NCI-H446 (cell line): ENCODE results near the gene ZNF644.
"Not testable (repeated sequence)": the region's sequence is repeated elsewhere in the genome, so short reads cannot be mapped to it uniquely, and the experiment has no call there.

Source experiments
- DNase-seq, 2 experiments: peaks; one replicate each; lab custom pipeline; 2025; lab: John Stamatoyannopoulos, UW

ZNF644 gene

DNA sequence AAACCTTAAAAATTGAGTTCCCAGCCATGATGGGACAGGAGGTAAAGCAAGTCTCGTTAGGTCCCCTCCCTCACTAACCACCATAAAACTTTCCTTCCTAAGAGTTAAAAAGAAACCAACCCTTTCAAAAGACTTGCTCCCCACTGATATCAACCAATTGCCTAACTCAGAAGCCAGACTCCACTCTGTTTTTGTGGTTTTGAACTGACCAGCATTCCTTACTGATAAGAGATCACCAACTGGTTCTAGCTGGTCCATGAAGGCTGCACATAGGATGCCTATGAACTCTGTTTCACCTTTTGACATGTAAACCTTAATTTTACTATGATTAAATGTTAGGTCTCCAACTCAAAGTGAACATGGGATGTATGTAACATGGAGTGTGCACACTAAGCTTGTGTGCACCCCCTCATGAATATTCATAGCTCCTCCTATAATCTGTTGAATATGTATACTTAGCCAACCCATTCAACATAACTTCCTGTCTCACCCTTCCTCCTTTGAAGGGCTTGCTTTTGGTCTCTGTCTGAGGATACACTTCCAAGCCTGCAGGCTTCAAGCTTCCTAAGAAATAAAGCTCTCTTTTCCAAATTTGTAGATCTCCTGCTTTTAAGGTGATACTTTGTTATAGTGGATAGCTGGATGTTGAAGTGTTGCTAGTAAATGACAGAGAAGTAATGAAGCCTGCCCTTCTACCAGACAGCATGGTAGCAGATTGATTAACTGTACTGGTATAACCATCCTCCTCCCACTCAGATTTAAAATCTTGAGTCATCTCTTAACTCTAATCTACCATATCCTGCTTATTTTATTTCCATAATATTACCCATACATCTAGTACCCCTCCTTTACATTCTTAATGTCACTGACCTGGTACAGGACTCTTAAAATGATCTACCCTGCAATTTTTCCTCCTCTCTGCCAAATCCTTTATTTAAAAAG is 95.6 kb downstream of the ZNF644 start:
- DNase-seq: no peak

DNA sequence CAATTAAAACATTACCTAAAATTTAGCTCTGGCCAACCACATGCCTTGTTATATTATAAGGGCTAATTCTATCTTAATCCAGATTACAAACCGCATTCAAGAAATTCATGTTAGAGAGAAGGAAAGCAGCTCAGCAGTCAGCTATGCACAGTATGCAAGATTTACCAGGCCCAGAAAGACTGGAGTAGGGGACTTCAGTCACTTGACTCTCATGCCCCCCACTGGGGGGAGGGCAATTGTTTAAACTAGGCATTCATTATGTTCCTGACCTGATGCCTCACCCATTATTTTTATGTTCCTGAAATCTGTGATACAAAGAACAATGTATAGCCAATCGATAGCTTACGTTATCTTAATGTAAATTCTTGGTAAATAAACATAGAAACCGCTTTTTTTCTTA is 96.9 kb downstream of the ZNF644 start:
- DNase-seq: no peak

DNA sequence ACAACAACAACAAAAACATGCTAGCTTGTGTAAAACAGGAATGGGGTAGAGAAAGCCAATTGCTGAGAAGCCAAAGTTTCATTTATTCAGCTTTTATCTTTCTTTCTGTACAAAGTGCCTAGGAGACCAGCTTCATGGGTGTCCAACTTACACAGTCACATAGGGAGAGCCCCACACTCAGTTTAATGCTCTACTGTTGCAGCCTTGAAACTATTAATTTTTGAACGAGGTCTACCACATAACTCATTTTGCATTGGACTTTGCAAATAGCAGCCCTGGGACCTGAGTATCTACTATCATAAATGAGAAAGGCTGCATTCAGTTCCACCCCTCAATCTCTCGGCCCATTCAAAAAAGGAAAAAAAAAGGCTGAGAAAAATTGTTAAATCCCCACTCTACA is 98.8 kb downstream of the ZNF644 start:
- no peak for DNase-seq

DNA sequence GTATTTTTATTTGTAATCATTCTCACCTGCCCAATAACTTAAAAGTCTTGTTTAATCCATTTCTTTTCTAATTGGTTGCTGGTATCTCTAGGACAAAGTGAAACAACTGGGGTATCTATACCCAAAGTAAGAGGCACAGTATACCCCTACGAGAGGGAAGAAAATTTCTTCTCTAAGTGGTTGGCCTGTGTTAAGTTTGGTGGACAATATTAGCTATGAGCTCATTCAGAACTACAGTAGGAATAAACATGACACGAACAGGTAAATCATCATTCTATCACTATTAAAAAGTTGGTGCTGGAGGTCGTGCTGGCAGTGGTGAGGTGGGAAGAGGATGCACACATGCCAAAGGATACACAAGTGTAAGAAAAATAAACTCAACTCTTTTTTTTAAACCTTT is 99.6 kb downstream of the ZNF644 start:
- DNase-seq: no peak

DNA sequence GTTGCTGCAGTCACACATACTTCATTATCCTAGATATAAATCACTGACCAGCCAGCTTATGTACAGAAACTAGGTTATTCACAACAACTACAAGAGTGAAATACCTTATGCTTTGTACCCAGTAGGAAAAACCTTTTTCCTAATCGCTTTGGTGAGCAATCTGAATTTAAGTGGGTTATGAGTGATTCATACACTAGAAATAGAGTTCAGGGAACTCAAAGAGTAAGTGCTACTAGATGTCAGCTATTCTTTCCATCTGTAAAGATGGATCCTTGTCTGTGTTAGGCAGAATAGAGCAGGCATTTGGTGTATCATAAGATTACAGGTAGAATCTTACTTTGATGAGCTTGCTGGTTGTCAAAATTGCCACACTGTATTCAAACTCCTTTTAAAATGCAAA is 101.9 kb downstream of the ZNF644 start:
- no peak for DNase-seq

DNA sequence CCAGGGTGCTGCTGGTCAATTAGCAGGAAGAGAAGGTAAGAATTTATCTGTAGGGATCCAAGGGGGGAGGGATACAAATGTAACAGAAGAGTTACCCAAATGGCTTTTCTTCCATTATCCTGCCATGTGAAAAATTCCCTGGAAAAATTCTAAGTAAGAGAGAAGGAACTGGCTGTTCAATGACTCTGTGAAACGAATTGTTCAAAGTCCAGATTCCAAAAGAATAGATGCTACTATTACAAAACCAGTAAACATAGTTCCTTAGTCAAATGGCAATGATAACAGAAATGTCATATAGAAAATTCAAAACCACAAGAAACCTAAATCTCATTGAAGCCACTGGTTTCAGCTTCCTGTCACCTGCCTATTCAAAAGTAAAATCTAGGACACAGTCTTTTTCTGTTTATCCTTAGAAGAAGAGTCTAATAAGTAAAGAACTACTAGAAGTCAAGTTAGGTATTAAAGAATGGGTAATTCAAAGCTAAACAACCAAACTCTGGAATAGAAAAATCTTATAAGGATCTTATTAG is 102.6 kb downstream of the ZNF644 start:
- DNase-seq: no peak

DNA sequence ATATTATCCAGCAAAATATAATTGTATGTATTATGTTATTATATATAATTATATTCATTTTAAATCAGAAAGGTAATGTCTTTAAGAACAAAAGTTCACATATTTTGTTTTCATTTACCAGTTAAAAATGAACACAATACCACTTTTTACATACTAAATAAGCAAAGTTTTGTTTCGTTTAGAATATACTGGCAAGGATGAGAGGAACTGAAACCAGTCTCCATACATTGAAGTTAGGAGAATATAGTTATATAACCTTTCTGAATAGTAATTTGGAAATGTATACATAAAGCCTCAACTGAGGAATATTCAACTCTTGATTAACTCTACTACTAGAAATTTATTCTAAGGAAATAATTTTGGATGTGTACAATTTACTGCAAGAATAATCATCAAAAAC is 110.5 kb downstream of the ZNF644 start:
- DNase-seq: no peak

DNA sequence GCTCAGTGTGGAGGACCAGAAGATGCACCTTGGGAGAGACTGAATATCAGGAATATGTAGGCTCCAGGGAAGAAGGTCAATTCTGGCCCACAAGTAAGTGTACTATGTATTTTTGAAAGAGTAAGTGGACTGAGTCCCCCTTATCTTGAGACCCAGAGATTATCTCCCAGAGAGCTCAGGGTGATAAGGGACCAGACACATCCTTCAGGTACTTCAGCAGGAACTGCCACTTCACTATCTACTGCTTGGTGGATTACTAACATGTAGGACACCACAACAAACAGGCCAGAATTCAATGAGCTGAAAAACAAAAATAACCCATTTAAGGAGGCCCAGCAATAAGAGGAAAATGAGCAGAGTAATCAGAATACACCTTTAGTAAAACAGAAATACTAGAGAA is 119.2 kb downstream of the ZNF644 start:
- DNase-seq: no peak

DNA sequence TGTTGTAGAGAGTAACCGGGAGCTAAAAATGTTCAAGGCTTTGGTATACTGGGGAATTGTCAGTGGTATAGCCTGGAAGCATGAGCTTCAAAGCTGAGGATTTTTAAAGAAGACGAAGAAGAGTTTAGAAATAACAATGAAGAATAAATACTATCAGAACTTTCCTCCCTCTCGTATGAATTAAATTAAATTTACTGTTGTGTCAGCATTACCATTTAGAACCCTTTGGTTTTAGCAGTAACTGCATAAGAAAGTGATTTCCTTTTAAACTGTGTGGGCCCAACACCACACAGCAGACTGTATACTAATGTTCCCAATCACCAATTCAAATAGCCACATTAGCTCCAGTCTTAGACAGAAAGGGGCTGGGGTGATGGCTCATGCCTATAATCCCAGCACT is 122.6 kb downstream of the ZNF644 start:
- DNase-seq: no peak

DNA sequence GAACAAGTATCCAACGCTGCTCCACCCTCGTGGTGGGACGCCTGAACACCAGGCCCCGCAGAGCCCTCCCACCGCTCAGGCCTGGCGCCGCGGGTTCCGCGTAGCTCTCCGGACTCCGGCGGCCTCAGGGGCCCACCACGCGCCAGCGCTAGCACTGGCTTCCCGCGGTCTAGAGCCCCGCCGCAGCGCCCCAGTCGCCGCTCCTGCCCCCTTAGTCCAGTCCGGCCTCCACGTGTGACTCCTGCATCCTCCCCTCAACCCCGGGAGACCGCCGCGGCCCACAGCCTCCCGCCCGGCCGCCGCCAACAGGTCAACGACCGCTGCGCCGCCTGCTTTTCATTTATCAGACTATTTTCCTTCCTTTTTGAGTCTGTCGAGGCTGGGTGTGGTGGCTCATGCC is 128.2 kb downstream of the ZNF644 start:
- DNase-seq: not testable (repeated sequence)

DNA sequence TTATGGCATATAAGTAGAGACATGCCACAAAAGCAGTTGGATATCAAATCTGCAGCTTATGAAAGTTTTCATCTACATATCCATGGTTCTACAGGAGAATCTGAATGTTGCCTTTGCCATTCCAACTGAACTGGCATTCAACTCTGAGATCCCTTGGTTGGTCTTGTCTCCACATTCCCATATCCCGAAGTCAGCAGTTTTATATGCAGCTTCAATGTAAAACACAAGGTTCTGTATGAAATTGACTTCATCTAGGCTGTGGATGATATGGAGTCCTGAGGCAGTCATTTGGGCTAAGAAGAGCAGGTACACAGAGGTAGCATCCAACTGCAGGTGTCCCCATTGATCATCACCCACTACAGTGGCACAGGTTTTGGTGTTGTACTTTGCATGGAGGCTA is 129.0 kb downstream of the ZNF644 start:
- not testable (repeated sequence) for DNase-seq

DNA sequence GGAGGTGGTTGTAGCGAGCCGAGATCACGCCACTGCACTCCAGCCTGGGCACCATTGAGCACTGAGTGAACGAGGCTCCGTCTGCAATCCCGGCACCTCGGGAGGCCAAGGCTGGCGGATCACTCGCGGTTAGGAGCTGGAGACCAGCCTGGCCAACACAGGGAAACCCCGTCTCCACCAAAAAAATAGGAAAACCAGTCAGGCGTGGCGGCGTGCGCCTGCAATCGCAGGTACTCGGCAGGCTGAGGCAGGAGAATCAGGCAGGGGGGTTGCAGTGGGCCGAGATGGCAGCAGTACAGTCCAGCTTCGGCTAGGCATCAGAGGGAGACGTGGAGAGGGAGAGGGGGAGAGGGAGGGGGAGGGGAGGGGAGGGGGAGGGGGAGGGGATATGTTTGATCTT is 129.6 kb downstream of the ZNF644 start:
- not testable (repeated sequence) for DNase-seq

DNA sequence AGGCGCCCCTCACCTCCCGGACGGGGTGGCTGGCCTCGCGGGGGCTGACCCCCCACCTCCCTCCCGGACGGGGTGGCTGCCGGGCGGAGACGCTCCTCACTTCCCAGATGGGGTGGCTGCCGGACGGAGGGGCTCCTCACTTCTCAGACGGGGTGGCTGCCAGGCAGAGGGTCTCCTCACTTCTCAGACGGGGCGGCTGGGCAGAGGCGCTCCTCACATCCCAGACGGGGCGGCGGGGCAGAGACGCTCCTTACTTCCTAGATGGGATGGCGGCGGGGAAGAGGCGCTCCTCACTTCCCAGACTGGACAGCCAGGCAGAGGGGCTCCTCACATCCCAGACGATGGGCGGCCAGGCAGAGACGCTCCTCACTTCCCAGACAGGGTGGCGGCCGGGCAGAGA is 130.1 kb downstream of the ZNF644 start:
- not testable (repeated sequence) for DNase-seq

DNA sequence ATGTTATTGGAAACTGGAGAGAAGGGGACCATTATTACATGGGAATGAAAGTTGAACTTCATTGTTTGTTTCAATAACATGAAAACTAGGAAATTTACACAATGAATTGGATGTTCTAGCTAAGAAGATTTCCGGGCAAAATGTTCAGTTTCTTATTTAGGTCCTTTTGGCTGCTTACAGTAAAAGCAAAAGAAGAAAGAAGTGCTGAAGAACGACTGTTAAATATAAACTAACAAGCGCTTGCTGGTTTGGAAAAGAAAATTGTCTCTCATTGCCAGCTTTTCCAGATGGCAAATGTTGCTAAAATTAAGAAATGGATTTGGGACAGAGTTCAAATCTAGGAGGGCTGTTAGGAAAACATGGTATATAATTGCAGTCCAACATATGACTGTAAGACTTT is 139.6 kb downstream of the ZNF644 start:
- peak in 1 of 2 experiments; percentile 57 for DNase-seq

DNA sequence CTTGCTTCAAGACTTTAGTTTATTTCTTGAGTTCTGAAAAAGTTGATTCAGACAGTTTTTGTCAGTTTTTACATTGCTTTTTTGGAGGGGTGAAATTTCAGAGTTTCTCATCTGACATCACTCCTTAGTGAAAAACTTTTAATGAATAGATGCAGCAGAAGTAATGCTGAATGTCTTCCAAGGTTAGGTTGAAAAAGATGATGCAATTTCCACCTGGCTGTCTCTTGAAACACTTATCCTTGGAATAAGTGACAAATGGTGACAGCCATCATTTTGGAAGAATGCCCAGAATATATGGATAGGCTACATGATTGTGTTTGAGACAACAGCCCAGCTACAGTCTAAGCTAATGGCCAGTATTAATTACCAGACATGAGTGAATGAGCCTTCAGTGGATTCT is 140.8 kb downstream of the ZNF644 start:
- DNase-seq: no peak

DNA sequence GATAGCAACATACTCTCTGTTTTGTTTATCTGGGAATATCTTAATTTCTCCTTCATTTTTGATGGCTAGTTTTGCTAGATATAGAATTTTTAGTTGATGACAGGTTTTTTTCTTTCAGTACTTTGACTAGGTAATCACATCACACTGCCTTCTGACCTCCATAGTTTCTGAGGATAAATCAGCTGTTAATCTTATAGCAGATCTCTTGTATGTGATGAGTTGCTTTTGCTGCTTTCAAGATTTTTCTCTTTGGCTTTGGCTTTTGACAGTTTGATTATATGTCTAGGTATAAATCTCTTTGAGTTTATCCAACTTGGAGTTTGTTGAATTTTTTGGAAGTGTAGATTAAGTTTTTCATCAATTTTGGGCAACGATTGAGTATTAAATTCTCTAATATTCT is 142.6 kb downstream of the ZNF644 start:
- DNase-seq: no peak

DNA sequence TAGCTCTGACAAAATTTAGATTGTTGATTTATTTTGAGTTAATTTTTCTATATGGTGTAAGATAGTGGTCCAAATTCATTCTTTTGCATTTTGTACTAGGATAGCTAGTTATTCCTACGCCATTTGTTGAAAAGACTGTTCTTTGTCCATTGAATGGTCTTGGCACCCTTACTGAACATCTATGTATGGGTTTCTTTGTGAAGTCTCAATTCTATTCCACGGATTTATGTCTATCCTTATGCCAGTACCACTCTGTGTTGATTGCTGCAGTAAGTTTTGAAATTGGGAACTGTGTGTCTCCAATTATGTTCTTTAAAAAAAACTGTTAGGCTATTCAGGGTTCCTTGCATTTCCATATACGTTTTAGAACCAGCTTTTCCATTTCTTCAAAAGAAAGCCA is 145.7 kb downstream of the ZNF644 start:
- no peak for DNase-seq
